ENCODE data around the gene SRRM1.

GRCh38 chr1:24640288-24640687 lies 2.8 kb upstream of the SRRM1 start:
- TF ChIP-seq SP1 (IDR thresholded peaks at IDR 0.05): no peak
- TF ChIP-seq ELF4 (IDR thresholded peaks at IDR 0.05): no peak
- TF ChIP-seq BHLHE40 (IDR thresholded peaks at IDR 0.05; ENCODE audit: borderline replicate concordance): no peak

All from HEK293T (cell line).